Camera-type eye (tissue), 1 donor: ENCODE results near the gene PRKCE. TPM values are rescaled to one million over a fixed set of nuclear protein-coding genes. Genes with fewer than 3 reads are reported as not detected.

Experiments used
- total RNA-seq: library from RNA; depleted of rRNA; stranded (reverse); fragments of >200 nt; gene quantifications from one replicate; pipeline ENCODE4 v1.2.3, GENCODE V29; 2014

The PRKCE gene
- 18.9 TPM for total RNA-seq

DNA sequence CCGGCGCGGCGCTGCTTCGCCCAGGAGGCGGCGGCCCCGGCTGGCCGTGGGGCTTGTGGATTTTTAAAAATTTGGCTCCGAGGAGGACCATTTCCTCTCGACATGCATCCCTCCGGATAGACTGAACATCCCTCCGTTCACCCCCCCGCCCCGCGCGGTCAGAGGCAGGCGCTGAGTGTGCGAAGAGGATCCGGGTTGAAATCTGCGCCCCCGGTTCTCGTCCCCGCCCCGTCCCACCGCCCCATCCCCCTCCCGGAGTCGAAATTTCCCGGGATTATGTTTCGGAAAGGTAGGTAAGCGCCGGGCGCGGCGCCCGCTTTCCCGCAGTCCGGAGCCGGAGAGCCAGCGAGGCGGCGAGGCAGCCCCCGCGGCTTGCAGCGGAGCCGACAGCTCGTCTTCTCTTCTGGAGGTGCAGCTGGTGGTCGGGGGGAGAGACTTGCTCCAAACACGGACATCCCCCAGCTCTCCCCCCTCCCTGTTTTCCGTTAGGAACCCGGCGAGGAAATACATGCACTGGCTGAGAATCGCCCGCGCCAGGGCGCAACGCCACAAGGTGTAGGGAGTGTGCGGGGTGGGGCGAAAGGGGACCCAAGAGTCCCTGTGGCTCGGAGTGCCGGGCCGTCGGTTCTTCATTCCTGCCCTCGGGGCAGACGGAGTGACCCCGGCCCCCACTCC lies at the start of gene PRKCE:
PRKCE (plus strand) TSS at position 261 of the 675 bp plus-strand sequence.

GRCh38 chr2:45611020-45611859 lies 40.2 kb upstream of the PRKCE start, which contains the start of gene SRBD1:
Gene SRBD1, minus strand, starts transcription at chr2:45611267. Its CDS starts 5,826 bp downstream, at chr2:45605441.

Other genes with a start within 250 kb of the PRKCE start
- 36.7 TPM for gene SRBD1, start 40.4 kb upstream of the PRKCE start, total RNA-seq